ENCODE data around the gene LILRA6.
"Not testable (repeated sequence)": the region's sequence is repeated elsewhere in the genome, so short reads cannot be mapped to it uniquely, and the experiment has no call there.

Gene LILRA6

DNA sequence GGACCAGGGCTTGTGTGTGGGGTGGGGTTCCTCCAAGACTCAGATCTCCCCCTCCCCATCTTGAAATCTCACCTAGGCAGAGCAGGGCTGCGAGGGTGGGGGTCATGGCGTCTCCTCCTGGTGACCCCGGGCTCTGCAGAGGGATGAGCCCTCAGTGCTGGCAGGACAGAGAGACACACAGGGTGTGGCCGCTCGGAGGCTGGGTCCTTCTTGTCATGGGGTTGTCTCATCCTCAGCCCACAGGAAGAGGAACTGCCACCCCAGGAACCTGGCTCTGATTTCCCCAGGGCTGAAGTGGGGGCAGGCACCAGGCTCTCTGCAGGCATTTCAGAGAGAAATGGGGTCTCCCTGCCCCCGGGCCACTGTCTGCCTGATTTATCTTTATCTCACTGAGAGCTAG is at the start of gene LILRA6:
Gene LILRA6, minus strand, starts transcription at position 145 of the 400 bp plus-strand sequence.
- CTCF ChIA-PET; DNase-seq (ENCODE audit: extremely low spot score); POLR2A ChIA-PET: not testable (repeated sequence)

DNA sequence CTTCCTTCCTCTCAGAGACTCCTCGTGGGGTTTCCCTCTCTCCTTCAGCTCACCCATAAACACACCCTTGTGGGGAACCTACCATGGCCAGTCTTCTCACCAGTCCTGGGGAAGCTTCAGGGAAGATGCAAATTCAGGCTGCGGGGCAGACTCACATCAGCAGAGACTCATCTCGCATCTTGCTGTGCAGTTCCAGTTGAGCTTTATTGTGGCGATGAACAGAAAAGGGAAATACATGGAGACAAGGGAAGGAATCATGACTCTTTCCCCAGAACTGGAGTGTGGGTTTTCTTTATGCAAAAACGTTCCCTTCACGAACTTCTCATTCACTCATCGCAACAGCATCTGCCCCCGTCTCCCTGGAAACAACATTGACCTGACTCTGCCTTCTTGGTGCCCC is 46.6 kb upstream of the LILRA6 start:
- ChIA-PET CTCF (interaction anchor here (0.9 to 1.2 kb wide), 2 partner anchors 23 to 102 kb away, joined by 3 read pairs; no protein-coding TSS in a partner anchor), POLR2A (interaction anchor here (0.5 kb wide), 1 partner anchor 86 kb away, joined by 4 read pairs; no protein-coding TSS in a partner anchor)

GRCh38 chr19:54287456-54287855 is 44.9 kb upstream of the LILRA6 start:
- CTCF ChIA-PET, result no interaction called here

More for the DNA sequence above, 46.6 kb upstream of the LILRA6 start:
- DNase-seq (ENCODE audit: extremely low spot score), result not testable (repeated sequence)

DNA sequence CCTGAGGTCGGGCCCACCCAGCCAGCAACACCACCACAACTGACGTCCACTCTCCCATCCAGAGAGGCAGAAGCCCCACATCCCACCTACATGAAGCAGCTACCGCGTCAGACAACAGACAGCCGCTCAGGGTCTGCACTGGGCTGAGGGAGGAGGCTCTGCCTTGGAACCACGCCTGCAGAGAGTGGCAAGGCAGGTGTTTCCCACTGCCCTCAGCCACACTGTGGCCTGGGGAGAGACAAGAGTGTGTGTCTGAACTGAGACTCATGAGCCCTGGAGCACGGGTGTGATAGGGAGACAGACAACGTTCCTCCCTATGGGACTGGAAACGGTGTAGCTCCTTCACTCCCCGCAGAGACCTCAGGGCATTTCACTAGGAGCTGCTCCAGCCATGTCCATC is 43.7 kb upstream of the LILRA6 start:
- DNase-seq (ENCODE audit: extremely low spot score); POLR2A ChIA-PET; CTCF ChIA-PET: not testable (repeated sequence)

More at GRCh38 chr19:54287456-54287855, 44.9 kb upstream of the LILRA6 start:
- TF ChIP-seq, protein P1, sequence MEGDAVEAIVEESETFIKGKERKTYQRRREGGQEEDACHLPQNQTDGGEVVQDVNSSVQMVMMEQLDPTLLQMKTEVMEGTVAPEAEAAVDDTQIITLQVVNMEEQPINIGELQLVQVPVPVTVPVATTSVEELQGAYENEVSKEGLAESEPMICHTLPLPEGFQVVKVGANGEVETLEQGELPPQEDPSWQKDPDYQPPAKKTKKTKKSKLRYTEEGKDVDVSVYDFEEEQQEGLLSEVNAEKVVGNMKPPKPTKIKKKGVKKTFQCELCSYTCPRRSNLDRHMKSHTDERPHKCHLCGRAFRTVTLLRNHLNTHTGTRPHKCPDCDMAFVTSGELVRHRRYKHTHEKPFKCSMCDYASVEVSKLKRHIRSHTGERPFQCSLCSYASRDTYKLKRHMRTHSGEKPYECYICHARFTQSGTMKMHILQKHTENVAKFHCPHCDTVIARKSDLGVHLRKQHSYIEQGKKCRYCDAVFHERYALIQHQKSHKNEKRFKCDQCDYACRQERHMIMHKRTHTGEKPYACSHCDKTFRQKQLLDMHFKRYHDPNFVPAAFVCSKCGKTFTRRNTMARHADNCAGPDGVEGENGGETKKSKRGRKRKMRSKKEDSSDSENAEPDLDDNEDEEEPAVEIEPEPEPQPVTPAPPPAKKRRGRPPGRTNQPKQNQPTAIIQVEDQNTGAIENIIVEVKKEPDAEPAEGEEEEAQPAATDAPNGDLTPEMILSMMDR (IDR thresholded peaks at IDR 0.05; ENCODE audit: control extremely low read depth, extremely low read depth, low read depth, missing control alignments), result no peak
- DNase-seq (ENCODE audit: extremely low spot score), result no peak
- POLR2A ChIA-PET, result no interaction called here

GRCh38 chr19:54285427-54286056 is 43.0 kb upstream of the LILRA6 start:
- POLR2A ChIA-PET; CTCF ChIA-PET; DNase-seq (ENCODE audit: extremely low spot score): not testable (repeated sequence)

DNA sequence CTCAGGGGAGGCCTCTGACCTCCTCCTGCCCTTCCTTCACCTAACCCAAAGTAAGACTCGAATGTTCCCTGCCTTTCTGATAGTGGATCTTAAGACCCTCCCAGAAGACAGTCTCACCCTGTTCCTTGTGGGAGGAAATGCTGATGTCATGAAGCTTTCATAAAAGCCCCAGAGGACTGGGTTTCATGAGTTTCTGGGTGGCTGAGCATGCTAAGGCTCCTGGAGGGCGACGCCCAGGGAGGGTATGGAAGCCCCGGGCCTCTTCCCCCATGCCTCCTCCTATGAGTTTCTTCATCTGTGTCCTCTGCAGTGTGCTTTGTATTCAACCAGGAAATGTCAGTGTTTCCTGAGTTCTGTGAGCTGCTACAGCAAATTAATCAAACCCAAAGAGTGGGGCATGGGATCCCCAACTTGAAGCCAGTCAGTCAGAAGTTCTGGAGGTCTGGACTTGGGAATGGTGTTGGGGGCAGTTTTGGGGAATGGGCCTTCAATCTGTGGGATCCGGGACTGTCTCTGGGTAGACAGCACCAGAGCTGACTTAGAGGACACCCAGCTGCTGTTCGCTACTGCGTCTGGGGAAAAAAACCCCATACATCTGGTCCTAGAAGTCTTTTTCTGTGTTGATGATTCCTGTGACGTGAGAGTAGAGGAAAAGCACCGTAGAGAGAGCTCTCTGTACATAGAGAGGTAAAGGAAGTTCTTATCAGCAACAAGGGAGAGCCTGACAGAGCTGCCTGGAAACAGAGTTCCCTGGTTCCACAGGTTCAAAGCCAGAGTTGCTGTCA is 40.3 kb upstream of the LILRA6 start:
- CTCF ChIA-PET, result interaction anchor here (2.0 kb wide), 1 partner anchor 17 kb away, joined by 6 read pairs; no protein-coding TSS in a partner anchor
- DNase-seq (ENCODE audit: extremely low spot score), result no peak
- TF ChIP-seq, protein P1 (IDR thresholded peaks at IDR 0.05; ENCODE audit: control extremely low read depth, extremely low read depth, low read depth, missing control alignments), result no peak
- POLR2A ChIA-PET, result no interaction called here

- DNase-seq (ENCODE audit: extremely low spot score); POLR2A ChIA-PET: not testable (repeated sequence)
- CTCF ChIA-PET, result interaction anchor here (2.0 kb wide), 1 partner anchor 16 kb away, joined by 6 read pairs; no protein-coding TSS in a partner anchor
Observed at GRCh38 chr19:54281729-54282075, 39.1 kb upstream of the LILRA6 start.

GRCh38 chr19:54281007-54281728 is 38.6 kb upstream of the LILRA6 start, which contains the start of gene LILRB2:
Gene LILRB2, minus strand, starts transcription at chr19:54281110. Its CDS starts 614 bp downstream, at chr19:54280496.
- no peak for DNase-seq (ENCODE audit: extremely low spot score)
- ChIA-PET POLR2A (no interaction called here), CTCF (interaction anchor here (2.0 to 2.2 kb wide), 2 partner anchors 15 kb away, joined by 6 read pairs; no protein-coding TSS in a partner anchor)
- TF ChIP-seq, protein P1 (IDR thresholded peaks at IDR 0.05; ENCODE audit: control extremely low read depth, extremely low read depth, low read depth, missing control alignments), result no peak

- CTCF ChIA-PET, result interaction anchor here (2.2 kb wide), 1 partner anchor 14 kb away, joined by 6 read pairs; no protein-coding TSS in a partner anchor
Observed at GRCh38 chr19:54280441-54280840, 37.9 kb upstream of the LILRA6 start.

DNA sequence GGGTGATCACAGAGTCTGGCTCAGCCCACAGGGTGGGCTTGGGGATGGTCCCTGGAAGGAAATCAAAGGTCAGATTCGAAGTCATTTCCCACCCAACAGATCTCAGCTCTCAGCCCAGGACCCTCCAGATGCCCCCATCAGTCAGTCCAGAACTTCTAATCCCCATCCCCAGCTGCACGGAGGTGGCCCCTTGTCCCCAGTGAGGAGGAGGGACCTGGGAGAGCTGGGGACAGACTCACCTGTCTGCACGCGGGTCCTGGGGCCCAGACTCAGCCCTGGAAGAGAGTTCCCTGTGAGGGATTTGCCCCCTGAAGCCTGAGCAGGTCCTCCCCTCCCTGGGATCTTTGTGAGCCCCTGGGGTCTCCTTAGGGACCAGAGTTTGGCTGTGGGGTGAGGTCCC is 37.4 kb upstream of the LILRA6 start:
- POLR2A ChIA-PET; DNase-seq (ENCODE audit: extremely low spot score): not testable (repeated sequence)
- CTCF ChIA-PET, result interaction anchor here (2.2 kb wide), 1 partner anchor 13 kb away, joined by 6 read pairs; no protein-coding TSS in a partner anchor

More at GRCh38 chr19:54280441-54280840, 37.9 kb upstream of the LILRA6 start:
- POLR2A ChIA-PET; DNase-seq (ENCODE audit: extremely low spot score): not testable (repeated sequence)
